Measurements from ENCODE around the gene GCGR.

GCGR gene

DNA sequence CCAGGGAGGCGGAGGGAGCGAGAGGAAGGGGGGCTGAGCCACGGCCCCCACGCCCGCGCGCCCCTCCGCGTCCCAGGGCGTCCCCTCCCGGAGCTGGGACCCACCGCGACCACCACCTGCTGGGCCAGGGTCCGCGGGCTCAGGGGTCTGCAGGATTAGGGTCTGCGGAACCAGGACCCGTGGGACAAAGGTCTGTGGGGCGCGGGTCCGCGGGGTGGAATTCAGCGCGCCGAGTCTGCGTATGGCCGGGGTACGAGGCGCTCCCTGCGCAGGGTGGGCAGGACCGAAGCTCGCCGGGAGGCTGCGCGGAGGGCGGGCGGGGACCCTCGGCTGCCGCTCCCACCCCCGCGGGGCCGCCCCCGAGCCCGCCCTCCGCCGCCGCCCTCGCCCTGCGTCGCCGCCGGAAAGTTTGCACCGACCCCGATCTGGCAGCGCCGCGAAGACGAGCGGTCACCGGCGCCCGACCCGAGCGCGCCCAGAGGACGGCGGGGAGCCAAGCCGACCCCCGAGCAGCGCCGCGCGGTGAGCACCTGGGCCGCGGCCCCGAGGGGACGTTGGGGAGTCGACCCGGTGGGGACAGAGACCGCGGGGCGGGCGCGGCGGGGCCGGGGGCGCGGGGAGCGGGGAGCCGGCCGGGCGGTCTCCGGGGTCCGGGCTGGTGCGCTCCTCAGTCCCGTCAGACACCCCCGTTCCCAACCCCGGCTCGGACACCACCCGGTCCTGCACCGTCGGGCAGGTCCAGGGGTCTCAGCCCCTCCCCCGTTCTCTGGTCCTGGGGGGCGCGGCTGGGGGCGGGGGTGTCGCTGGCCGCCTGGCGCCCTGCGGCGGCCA is at the start of gene GCGR:
TSS of gene GCGR (plus strand) at position 423 of the 831 bp plus-strand sequence. CDS start 4,869 bp downstream, outside the sequence.
- DNase-seq = no peak

GRCh38 chr17:81792675-81793615 is 11.0 kb upstream of the GCGR start:
- DNase-seq = no peak

- DNase-seq = no peak
Measured at GRCh38 chr17:81794074-81794476, 9.9 kb upstream of the GCGR start.

DNA sequence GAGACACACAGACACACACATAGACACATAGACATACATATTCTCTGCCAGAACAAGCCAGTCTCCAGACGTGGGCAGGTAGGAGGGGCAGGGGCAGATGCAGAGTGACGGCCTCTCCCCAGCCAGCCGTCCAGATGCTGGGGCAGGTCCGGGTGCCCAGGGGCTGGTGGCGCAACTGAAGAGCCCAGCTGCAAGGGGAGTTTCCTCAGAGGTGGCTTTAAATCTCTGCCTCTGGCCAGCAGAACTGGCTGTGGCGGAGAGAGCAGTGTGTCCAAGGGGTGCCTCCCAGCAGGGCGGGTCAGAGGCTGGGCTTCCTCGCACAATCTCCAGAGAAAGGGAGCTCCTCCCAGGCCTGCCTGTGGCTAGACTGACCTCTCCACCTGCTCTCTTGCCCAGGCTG is 9.4 kb upstream of the GCGR start:
- no peak for DNase-seq

GRCh38 chr17:81801327-81801726 is 2.6 kb upstream of the GCGR start:
- DNase-seq = no peak

- DNase-seq = no peak
Measured at GRCh38 chr17:81802048-81802758, 1.7 kb upstream of the GCGR start.

GRCh38 chr17:81802856-81803643 is 900 bp upstream of the GCGR start:
- DNase-seq = no peak

GRCh38 chr17:81804559-81805399 is 829 bp downstream of the GCGR start:
- DNase-seq = no peak

- DNase-seq = no peak
Measured at GRCh38 chr17:81805707-81806460, 1.9 kb downstream of the GCGR start.

- no peak for DNase-seq
Measured at GRCh38 chr17:81806461-81807209, 2.7 kb downstream of the GCGR start.

DNA sequence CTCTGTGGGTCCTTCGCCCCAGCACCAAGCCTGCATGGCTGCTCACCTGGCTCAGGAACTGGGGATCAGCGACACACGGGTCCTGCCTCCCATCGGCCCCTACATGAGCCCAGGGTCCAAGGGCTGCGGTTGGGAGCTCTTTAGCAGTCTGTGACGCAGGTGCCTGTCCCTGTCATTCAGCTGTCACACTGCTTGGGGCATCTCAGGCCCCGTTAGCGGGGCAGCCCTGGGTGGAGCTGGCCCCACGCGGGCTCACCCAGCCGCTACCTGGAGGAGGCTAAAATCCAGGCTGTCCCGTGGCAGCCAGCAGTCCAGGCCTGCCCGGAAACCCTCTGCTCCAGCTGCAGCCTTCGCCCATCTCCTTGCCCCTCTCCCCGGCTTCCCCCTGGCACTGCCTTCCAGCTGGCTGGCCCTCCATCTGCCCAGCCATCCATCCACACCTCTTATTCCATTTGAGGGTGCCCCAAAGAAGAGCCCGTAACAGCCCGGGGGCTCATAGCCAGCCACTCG is 3.3 kb downstream of the GCGR start:
- DNase-seq = no peak

- DNase-seq = no peak
Measured at GRCh38 chr17:81807839-81808238, 3.9 kb downstream of the GCGR start.

DNA sequence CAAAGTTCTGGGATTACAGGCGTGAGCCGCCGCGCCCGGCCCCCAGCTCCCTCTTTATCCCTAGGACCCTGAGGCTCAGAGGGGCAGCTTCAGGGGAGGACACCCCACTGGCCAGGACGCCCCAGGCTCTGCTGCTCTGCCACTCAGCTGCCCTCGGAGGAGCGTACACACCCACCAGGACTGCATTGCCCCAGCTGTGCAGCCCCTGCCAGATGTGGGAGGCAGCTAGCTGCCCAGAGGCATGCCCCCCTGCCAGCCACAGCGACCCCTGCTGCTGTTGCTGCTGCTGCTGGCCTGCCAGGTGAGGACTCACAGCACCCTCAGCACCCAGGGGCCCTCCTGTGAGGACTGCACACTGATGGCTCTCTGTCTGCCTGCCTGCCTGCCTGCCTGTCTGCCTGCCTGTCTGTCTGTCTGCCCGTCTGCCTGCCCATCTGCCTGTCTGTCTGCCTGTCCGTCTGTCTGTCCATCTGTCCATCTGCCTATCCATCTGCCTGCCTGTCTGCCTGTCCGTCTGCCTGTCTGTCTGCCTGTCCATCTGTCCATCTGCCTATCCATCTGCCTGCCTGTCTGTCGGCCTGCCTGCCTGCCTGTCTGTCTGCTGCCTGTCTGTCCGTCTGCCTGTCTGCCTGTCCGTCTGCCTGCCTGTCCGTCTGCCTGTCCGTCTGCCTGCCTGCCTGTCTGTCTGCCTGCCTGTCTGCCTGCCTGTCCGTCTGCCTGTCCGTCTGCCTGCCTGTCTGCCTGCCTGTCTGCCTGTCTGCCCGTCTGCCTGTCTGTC is 5.0 kb downstream of the GCGR start:
- no peak for DNase-seq

- DNase-seq = no peak
Measured at GRCh38 chr17:81809556-81809998, 5.6 kb downstream of the GCGR start.

DNA sequence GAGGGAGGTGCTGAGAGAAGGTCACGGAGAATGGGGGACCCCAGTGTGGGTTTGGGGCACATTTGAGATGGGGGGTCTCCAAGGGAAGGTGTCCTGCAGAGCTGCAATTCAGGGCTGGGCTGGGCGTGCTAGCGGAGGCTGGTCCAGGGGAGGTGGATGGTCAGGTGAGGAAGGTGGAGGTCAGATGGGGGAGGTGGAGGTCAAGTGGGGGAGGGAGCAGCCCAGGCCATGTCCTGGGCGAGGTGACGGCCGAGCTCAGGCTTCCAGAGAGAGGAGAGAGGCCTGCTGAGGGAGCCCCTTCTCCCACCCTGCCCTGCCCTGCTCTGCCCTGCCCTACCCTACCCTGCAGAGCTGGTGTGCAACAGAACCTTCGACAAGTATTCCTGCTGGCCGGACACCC is 6.5 kb downstream of the GCGR start:
- no peak for DNase-seq

GRCh38 chr17:81810892-81811704 is 7.1 kb downstream of the GCGR start:
- no peak for DNase-seq

DNA sequence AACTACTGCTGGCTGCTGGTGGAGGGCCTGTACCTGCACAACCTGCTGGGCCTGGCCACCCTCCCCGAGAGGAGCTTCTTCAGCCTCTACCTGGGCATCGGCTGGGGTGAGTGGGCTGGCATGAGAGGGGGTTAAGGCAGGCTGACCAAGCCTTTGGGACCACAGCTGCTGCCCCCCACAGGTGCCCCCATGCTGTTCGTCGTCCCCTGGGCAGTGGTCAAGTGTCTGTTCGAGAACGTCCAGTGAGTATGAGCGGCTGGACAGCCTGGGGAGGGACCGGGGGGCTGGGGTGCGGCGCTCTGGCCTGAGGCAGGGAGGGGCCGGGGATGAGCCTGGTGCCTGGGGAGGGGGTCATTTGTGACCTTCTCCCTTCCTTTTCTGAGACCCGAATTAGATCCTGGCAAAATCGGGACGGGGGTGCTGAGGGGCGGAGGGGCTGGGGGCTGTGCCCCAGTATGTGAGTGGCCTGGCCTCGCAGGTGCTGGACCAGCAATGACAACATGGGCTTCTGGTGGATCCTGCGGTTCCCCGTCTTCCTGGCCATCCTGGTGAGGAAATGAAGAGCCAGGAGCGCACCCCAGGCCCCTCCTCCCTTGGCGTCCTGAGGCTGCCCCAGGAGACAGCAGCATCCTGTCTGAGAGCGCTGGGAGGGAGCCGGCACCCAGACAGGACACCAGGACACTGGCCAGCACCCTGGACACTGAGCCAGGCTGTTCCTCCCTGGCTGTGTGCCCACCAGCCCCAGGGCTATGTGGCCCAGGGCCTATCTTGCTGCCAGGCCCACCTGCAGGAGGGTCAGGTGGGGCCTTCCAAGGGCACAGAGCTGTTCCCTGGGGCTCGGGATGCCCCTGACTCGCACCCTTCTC is 8.0 kb downstream of the GCGR start:
- DNase-seq = no peak

Measured in NCI-H82 (cell line).